HG03460 (cell line): Measurements from ENCODE around the gene TAMALIN.
A peak's percentile ranks its signal among the peaks of the same experiment; 100 is the strongest.

Experiments used
- ATAC-seq: cut with Tn5 transposase; IDR thresholded peaks from one replicate; pipeline ENCODE4 v1.9.1; 2021; ENCODE audit not compliant: unreplicated experiment

Gene TAMALIN

DNA sequence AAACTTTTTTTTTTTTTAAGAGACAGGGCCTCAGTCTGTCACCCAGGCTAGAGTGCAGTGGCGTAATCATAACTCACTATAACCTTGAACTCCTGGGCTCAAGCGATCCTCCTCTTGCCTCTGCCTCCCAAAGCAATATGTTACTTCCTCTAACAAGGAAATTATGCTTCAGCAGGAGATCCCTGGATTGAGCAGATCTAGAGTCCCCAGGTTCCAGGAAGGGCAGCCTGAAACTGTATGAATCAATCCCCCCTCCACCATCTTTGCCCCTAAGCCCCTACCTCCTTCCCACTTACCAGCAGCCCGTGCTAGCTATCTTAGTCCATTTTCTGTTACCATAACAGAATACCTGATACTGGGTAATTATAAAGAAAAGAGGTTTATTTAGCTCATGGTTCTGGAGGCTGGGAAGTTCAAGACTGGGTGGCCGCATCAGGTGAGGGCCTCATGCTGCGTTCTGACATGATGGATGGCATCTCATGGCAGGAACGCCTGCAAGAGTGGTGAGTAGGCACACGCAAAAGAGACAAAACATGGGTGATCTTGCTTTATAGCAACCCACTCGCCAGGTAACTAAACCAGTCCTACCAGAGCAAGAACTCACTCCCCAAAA, 5.0 kb downstream of the TAMALIN start:
- ATAC-seq, result no peak

DNA sequence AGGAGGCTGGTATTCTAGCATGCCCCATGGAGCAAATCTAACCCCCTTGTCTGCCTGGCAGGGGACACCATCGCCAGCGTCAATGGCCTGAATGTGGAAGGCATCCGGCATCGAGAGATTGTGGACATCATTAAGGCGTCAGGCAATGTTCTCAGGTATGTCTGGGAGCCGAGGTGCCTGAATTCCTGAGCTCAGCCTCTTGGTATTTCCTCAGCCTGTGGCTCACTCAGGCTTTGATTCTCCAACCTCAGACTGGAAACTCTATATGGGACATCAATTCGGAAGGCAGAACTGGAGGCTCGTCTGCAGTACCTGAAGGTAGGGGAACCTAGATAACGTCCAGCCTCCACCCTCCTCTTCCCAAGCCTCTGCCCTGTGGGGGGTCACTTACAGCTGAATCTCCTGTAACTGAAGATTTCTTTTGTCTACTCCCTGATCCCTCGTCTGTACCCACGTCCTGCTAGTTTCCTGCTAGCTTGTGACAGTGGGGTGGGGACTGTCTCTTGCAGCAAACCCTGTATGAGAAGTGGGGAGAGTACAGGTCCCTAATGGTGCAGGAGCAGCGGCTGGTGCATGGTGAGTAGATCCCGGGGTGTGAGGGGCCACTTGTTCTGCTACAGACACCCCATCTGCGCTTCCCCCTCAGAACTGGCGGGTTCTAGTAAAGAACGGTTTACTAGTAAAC, 7.0 kb downstream of the TAMALIN start:
- ATAC-seq, result no peak

DNA sequence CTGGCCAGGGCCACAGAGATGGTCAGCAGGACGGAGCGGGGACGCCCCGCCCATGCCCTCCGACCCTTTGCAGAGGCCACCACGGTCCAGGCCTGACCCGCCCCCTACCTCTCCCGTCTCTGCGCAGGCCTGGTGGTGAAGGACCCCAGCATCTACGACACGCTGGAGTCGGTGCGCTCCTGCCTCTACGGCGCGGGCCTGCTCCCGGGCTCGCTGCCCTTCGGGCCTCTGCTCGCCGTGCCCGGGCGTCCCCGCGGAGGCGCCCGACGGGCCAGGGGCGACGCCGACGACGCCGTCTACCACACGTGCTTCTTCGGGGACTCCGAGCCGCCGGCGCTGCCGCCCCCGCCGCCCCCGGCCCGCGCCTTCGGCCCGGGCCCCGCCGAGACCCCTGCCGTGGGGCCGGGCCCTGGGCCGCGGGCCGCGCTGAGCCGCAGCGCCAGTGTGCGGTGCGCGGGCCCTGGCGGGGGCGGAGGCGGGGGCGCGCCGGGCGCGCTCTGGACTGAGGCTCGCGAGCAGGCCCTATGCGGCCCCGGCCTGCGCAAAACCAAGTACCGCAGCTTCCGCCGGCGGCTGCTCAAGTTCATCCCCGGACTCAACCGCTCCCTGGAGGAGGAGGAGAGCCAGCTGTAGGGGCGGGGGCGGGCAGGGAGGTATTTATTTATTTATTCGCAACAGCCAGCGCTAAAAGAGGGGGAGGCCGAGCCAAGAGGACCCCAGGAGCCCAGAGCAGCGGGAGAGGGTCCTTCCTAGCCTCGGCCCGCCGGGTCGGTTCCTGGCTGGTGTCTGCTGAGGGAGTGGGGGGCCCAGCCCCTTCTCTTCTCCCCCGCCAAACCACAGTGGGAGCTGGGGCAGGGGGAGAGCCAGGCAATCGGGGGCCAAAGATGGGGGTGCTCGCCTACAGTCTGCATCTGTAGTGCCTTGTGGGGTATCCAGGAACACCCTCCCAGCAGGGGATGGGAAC, 8.1 kb downstream of the TAMALIN start:
- ATAC-seq, result no peak

DNA sequence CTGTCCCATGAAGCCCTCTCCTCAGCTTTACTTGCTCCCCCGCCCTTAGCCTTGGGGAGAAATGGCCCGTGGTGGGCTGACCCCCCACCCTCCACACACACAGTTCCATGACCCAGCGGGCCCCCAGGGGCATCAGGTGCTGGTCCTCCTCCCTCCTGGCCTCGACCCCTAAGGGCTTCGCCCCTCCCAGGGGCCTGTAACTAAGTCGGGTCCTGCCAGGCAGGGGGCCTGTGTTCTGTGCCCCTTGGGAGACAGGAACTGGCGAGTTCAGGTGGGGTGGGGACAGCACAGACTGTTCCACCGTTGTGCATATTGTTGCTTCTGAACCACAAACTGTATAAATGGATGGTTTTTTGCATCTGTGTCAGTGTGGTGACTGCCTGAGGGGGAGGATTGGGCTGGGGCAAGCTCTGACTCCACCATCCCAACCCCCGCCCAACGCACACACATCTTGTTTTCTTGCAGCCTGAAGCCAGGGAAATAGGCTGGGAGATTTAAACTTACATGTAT, 8.8 kb downstream of the TAMALIN start:
- ATAC-seq, result no peak

DNA sequence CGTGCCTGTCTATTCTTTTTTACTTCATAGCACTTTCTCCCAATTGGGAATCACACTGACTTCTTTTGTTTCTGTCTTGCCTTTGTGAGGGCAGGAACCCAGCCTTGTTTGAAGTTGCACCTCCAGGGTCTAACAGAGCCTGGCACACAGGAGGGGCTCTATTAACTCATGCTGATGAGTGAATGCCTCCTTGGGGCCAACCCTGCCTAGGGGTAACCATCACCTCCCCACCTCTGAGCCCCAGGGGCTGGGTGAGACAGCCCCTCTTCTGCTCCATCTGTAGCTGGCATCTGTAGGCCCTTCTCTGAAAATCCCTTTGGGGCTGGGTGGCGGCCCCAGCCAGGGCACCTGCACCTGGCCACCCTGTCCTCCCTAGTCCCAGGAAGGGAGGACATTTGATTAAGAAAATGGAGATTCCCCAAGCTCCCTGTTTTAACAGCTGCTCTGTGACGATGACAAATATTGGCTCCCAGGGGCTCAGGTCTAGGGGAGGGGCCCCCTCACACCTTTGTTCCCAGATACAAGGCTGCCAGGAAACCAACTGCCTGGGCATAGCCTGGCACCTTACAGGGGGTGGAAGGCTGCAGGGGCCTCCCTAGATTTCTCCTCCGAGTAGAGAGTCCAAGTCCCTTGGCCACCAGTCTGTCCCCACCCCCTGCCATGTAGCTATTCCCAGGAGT, 11.8 kb downstream of the TAMALIN start:
- ATAC-seq, result no peak

DNA sequence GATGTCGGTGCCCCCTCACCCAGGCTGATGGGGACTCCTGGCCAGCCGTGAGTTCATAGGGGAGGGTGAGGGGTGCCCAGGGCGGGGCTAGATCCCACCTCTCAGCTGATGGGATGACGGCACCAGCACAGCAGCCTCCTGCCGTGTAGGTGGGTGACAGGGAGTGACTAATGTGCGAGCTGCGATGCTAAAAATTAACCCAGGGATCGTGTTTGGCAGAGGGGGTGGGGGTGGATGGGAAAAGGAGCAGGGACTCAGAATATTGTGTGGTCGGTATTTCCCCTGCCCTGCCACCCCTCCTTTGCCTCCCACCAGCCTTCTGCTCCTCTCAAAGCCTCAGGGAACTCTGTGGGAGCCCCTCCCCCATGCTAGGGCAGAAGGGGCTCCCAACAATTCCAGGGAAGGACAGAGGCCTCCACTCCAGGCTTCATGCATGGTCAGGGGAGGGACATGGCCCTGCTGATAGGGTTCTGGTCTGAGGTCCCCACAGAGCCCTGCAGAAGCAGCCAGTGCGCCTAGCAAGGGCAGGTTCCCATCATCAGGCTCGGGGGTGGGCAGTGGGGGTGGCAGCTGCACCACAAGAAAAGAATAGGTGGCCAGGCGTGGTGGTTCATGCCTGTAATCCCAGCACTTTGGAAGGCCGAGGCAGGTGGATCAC, 12.5 kb downstream of the TAMALIN start:
- ATAC-seq, result no peak

DNA sequence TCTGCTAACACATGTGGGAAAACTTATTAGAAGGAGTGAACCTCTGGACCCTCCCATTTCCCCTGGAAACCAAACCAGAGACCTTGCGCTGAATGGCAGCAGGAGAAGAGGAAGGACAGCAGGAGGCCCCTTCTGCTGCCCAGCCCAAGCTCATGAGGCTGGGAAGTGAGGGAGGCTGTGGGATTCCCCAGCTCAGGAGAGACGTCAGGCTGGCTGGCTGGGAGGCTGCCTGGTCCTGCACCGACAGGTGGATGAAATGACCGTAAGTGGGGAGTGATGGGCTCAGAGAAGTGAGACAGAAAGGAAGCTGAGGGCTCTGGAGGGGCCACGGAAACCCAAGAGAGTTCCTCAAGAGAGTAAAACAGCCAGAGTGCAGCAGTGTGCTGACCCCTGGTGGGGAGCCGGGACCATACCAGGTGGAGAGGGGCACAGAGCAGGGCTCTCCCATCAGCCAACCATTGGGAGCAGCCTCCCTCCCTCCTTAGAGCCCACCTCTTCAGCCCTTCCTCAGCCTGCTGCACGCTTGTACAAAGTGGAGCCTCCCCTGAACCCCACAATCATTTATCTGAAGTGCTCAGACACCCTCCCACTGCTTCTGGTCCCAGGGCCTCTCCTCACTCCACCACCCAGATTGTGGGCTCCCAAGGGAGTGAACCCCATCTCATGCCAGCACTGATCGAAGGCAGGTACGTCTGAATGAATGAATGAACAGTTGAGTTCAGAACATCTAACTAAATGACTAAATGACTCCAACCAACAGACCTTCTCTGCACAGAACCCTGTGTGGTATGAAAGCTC, 14.0 kb downstream of the TAMALIN start:
- peak; percentile 38 for ATAC-seq

DNA sequence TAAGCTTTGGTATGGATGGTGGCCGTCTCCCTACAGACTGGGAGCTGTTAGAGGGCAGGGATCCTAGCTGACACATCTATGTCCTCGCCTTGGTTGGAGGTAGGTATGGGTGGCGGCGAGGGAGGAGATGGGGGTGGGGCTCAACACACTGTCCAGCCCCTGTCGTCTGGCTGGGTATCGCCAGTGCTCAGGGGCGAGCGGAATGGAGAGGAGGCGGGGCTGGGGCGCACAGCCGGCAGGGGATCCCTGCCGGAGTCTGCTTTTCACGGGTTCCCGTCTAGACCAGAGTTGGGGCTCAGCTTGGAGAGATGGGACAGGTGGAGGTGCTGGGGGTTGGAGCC, 16.1 kb downstream of the TAMALIN start:
- ATAC-seq, result no peak

DNA sequence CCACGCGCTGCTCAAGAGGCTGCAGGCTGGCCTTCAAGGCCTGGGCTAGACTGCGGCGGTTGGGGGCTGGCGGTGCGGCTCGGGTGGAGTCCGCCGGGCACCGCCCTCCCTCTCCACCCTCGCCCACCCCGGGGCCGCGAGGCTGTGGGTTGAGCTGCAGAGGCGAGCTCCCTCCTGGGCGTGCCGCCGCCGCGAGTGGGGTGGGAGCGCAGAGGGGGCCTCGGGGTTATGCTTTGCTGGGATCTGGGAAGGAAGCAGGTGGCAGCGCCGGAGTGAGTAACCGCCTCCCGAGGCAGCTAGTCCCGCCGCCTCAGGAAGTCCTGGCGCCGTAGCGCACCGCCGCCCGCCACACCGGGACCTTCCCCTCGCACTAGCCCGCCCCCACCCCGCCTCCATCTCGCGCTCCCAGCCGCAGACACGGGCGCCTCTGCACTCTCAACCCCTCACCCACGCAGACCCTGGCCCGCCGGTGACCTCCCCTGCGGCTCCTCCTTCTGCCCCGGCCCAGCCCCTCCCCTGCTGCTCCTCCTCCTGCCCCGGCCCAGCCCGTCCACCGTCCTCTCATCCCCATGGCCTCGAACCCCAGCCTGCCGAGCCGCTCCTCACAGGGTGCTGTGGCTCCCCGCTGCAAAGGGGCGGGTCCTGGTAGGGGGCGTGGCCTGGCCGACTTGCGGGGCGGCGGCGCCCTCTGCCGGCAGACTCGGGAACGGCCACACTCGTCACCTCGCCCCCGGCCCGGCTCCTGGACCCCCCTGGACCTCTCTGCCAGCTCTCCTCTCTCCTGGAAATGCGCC, 16.6 kb downstream of the TAMALIN start:
- ATAC-seq, result no peak

DNA sequence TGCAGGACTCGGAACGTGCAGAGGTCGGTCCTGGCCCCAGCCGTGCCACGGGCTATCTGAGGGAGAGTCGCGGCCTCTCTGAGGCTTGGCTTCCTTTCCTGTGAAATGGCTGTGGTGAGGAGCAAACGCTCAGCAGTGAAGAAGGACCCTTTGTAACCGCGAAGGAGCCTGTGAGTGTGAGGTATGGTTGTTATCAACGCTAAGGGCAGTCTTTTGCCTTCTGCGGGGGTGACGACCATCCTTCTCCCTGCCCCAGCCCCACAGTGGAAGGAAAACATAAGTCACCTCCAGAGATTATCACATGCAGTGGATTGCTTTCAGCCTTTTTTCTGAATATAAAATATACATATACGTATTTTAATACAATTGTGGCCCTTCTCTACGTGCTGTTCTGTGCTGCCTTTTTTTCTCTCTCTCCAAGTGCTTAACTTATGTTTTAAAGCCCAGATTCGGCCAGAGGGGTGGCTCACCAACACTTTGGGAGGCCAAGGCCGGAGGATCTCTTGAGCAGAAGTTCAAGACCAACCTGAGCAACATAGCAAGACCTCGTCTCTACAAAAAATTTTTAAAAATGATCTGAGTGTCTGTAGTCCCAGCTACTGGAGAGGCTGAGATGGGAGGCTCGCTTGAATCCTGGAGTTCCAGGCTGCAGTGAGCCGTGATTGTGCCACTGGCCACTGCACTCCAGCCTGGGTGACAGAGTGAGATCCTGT, 17.4 kb downstream of the TAMALIN start:
- ATAC-seq, result no peak

DNA sequence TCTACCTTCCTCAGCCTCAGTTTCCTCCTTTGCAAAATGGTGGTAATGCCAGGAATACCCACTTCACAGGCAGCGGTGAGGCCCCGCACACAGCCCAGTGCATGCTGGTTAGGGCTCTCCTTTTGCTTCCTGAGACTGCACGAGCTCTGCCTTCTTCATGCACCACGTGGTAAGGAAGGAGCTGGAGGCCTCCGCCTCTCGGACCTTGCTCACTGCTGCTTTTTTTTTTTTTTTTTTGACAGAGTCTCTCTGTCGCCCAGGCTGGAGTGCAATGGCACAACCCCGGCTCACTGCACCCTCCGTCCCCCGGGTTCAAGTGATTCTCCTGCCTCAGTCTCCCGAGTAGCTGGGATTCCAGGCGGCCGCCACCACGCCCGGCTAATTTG, 18.1 kb downstream of the TAMALIN start:
- no peak for ATAC-seq

DNA sequence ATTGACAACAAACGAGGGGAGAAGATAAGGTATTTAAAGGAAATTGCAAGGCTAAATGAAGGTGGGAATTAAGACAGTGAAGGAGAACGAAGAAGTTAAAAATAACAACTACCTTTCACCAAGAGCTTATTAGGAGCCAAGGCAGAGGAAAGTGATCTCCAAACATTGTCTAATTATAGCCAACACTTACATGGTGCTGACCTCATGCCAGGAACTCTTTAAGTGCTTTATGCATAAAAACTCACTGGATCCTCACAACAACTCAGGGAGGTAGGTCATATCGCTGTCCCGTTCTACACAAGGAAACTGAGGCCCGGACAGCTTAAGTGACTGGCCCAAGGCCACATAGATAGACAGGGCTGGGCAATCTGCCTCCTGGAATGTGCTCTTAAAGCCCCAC, 19.5 kb downstream of the TAMALIN start:
- ATAC-seq, result no peak

DNA sequence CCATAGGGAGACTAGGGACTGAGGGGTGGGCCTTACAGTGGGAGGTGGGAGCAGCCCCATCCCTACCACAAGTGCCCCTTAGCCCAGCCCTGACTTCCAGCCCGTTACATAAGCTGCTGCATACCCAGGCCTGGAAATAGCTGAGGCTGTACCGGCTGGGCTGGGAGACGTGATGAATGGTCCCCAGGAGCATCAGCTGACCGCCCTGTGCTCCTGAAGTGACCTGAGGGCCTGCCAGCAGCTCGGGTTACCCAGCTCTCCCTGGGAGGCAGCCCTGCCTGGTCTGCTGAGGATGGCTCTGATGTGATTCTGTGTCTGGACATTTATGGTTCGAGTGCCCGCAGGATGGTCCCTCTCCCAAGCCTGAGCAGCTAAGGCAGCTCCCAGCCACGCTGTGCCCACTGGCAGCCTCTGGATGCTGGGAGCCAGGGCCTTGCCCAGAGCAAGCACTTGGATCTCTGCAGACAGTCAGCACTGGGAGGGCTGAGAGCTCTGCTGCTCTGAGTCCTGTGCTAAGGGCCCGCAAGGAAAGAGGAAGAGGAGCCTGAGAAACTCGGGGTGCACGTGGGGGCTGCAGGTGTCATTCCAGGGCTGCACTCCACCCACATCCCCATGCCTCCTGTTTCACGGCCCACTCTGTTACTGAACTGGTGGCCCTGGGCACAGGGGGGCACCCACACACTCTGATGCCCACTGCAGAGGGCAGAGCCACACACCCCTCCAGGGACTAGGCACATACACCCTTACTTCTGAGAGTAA, 20.5 kb downstream of the TAMALIN start:
- ATAC-seq, result no peak

DNA sequence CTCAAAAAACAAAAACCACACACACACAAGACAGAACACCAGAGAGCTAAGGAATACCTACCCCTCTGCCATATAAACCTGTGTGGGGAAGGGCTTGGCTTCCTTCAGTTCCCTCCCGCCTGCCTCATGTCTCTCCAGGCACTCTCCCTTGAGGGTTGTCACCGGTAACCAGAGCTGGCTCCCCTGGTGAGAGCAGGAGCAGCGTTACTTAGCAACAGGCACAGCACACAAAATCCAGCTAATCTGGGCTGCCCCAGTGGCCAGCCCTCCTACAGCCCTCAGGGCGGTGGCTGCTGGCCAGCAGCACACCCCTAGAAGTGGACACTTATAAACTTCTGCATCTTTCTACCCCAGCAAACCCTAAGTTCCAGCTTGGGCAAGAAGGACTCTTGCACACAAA, 22.9 kb downstream of the TAMALIN start:
- ATAC-seq, result no peak

DNA sequence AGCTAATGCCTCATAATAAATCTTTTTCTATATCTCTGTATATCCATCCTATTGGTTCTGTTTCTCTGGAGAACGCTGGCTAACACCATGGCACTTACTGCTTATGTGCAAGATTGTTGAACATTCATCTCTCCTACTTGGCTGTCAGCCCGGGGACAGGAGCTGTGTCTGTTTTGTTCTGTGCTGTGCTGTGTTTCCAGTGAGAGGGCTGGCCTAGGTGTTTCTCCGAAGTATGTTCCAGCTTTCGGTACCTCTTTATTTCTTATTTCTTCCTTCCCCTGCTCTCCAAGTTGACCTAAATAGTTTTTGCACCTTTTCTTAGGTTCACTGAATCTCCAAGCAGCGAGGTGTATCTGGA, 25.7 kb downstream of the TAMALIN start:
- ATAC-seq, result no peak

DNA sequence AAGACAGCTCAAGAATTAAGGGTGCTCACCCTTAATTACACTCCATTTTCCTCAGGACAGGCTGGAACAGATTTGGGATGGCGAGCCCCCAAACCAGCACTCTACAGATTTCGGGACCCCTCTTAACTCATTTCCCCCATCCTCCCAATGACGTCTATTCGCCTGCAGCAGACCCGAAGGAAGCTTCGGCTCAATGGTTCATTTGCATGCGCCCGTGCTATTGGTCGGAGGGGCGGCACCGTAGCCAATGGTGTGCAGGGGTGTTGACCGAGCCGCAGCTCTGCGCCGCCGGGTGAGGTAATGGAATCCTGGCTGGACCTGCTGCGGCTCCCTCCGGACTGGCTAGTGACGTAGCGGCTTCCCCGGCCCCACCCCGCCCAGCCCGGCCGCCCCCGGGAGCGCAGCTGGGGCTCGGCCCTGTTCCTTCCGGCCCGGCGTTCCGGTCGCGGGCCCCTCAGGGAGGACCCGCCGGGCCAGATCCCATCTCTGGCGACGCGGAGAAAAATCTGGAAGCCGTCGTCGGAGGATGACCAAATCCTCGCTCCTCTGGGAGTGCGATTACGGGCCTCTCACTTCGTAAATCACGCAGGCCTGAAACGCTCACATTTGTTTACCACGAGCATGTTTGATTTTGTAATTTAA, 26.2 kb downstream of the TAMALIN start:
- ATAC-seq, result peak; percentile 92

DNA sequence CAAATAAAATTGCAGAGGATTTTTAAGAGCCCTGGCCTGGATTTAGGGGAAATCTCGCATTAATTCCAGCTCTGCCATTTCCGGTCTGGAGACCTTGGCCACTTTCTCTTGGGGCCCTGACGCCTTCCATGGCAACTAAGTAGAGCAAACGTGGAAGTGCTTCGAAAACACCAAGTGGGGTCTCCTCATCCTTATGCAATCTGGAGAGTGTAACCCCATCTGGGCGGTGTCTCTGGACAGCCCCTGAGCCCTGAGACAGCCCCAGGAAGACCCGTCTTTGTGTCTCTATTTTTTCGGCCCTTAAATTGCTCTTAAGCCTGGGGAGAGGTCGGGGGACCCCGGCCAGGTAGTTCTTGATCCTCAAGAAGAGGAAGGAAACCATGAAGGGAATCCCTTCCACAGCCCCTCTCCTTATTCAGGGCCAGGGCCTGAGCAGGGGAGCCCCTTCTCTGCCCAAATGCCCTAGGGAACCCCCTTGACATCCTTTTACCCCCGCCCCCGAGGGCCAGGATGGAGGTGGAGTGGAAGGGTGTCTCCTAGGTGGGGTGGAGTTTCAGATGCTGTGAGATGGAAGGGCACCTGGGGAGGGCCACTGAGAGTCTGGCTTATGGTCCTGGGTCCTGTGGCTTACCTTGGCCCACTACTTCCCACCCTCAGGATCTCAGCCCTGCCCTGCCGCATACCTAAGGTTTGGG, 26.8 kb downstream of the TAMALIN start:
- ATAC-seq, result no peak
